Karpas-422 (cell line): ENCODE data around the gene OR2D2. TPM values are rescaled to one million over a fixed set of nuclear protein-coding genes. Genes with fewer than 3 reads are reported as not detected.
"Not testable (repeated sequence)": the region's sequence is repeated elsewhere in the genome, so short reads cannot be mapped to it uniquely, and the experiment has no call there.

ENCODE experiments used
- DNase-seq: peaks from one replicate; pipeline ENCODE4 v3.0.0-alpha.2; 2015
- H2AFZ ChIP-seq: fragments of 200-600 bp; sonication (generic); 2 replicates; pipeline ENCODE4 v1.6.1; 2014; ENCODE audit warnings: antibody characterized with exemption, low read length, mixed read lengths
- H3K27ac ChIP-seq: fragments of 200-600 bp; sonication (generic); 2 replicates; pipeline ENCODE4 v1.5.1; 2014; ENCODE audit warnings: mild to moderate bottlenecking, low read length, moderate library complexity
- H3K27me3 ChIP-seq: fragments of 200-600 bp; sonication (generic); 2 replicates; pipeline ENCODE4 v1.6.1; 2014; ENCODE audit warnings: low read length, mixed read lengths
- H3K36me3 ChIP-seq: fragments of 200-600 bp; sonication (generic); 2 replicates; pipeline ENCODE4 v1.6.1; 2014; ENCODE audit warnings: low read length, mixed read lengths; ENCODE audit not compliant: insufficient read depth
- H3K4me1 ChIP-seq: fragments of 200-600 bp; sonication (generic); 2 replicates; pipeline ENCODE4 v1.6.1; 2014; ENCODE audit warnings: mild to moderate bottlenecking, low read length, mixed read lengths
- H3K4me2 ChIP-seq: fragments of 200-600 bp; sonication (generic); 2 replicates; pipeline ENCODE4 v1.6.1; 2014; ENCODE audit warnings: low read length, low read depth, mild to moderate bottlenecking; ENCODE audit not compliant: poor library complexity, severe bottlenecking
- H3K4me3 ChIP-seq: fragments of 200-600 bp; sonication (generic); 2 replicates; pipeline ENCODE4 v1.5.1; 2014; ENCODE audit warnings: mild to moderate bottlenecking, antibody characterized with exemption, low read length, mixed read lengths
- H3K79me2 ChIP-seq: fragments of 200-600 bp; sonication (generic); 2 replicates; pipeline ENCODE4 v1.6.1; 2014; ENCODE audit warnings: mild to moderate bottlenecking, low read length, mixed read lengths
- H3K9ac ChIP-seq: fragments of 200-600 bp; sonication (generic); 2 replicates; pipeline ENCODE4 v1.6.0; 2014; ENCODE audit warnings: low read length
- H3K9me2 ChIP-seq: fragments of 200-600 bp; sonication (generic), shearing (Covaris generic); replicated peaks from 2 replicates; pipeline ENCODE4 v1.6.0; 2014; ENCODE audit warnings: mild to moderate bottlenecking, low read length, moderate library complexity; ENCODE audit not compliant: insufficient read depth
- H3K9me3 ChIP-seq: fragments of 300-700, 200-600 bp; sonication (generic); 2 replicates; pipeline ENCODE4 v1.6.1; 2014; ENCODE audit warnings: low read length, mixed read lengths
- H4K20me1 ChIP-seq: fragments of 200-600 bp; sonication (generic); 2 replicates; pipeline ENCODE4 v1.6.1; 2014; ENCODE audit warnings: mild to moderate bottlenecking, antibody characterized with exemption, low read length, low read depth; ENCODE audit not compliant: insufficient read depth
- total RNA-seq: library from RNA; depleted of rRNA; stranded (reverse); fragments of >200 nt; shearing (Covaris generic); gene quantifications from 2 replicates; pipeline ENCODE4 v1.2.3, GENCODE V29; 2014; ENCODE audit warnings: low replicate concordance

The OR2D2 gene
- total RNA-seq, 1 experiment from 2014 or later = 0.71 TPM

DNA sequence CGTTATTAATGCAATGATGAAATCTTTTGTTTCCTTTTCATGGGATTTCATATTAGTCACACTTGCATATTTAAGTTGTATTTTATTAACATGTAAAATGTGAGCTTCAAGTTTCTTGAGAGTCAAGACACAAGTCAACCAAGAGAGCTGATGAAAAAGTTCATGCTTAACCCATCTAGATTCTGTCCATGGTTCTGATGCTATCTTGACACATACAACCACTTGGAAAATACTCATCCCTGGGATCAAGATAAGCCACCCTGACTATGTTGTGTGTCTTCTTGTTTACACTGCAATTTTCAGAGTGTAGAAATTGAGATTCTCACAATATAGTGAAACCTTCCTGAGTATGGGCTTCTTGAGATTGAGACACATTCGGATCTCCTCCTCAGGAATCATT is 16.5 kb downstream of the OR2D2 start:
- no peaks in the 10 kb centered on the region; the same call in 1 of the 2 replicates for H3K4me1 ChIP-seq
- H3K9ac ChIP-seq = no peak overlapping the region
- H2AFZ ChIP-seq = no peak overlapping the region
- H3K9me3 ChIP-seq = no peaks in the 10 kb centered on the region
- H3K4me3 ChIP-seq = no peak overlapping the region
- no peak overlapping the region for H3K4me2 ChIP-seq
- H3K27me3 ChIP-seq = no peaks in the 10 kb centered on the region
- H3K27ac ChIP-seq = no peak overlapping the region
- no peaks in the 10 kb centered on the region for H3K36me3 ChIP-seq
- no peaks in the 10 kb centered on the region for H3K9me2 ChIP-seq
- no peak for DNase-seq
- no peaks in the 10 kb centered on the region for H4K20me1 ChIP-seq
- no peaks in the 10 kb centered on the region for H3K79me2 ChIP-seq

DNA sequence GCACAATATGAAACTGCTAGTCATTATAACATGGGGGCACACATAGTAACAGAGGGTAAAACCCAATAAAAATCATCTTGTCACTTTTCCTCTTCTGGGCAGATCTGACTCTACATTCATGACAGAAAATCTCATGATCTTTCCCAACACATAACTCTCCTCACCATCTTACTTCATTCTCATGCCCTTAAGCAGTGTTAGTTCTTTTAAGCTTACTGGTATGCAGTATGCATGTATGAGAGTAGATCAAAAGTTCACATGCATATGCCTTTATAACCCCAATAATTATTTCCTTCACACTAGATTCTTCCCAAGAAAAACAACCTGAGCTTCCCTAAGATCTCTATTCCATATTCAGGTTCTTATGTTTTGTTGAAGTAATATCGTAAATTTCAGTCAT is 21.0 kb downstream of the OR2D2 start:
- no peaks in the 10 kb centered on the region; the same call in 1 of the 2 replicates for H3K4me1 ChIP-seq
- H3K79me2 ChIP-seq = no peaks in the 10 kb centered on the region
- no peaks in the 10 kb centered on the region for H3K27me3 ChIP-seq
- H3K9me3 ChIP-seq = no peaks in the 10 kb centered on the region
- no peaks in the 10 kb centered on the region for H4K20me1 ChIP-seq
- H3K4me3 ChIP-seq = no peak overlapping the region
- DNase-seq = no peak
- H2AFZ ChIP-seq = no peak overlapping the region
- no peaks in the 10 kb centered on the region for H3K36me3 ChIP-seq
- H3K27ac ChIP-seq = no peak overlapping the region
- H3K4me2 ChIP-seq = no peak overlapping the region
- no peaks in the 10 kb centered on the region for H3K9me2 ChIP-seq
- no peak overlapping the region for H3K9ac ChIP-seq

DNA sequence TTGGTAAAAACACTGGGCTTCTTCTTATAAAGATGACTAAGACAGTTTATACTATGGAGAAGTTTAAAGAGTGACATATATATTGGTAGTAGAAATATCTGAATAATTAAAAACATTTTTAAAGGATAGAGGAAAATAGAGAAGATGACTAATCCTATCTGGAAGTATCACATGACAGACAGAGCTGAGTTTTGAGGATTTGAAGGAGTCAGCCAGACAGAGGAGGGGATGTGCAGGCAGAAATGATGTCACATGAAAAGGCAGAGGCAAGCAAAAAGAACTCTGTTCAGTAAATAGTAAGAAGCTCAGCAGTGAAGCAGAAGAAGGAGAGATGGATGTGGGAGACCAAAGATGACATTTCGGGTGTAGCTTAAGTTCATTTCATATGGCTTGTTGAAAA is 27.9 kb downstream of the OR2D2 start:
- no peaks in the 10 kb centered on the region for H4K20me1 ChIP-seq
- H3K9ac ChIP-seq = no peak overlapping the region
- no peak overlapping the region for H3K4me2 ChIP-seq
- H3K4me1 ChIP-seq = no peaks in the 10 kb centered on the region
- H3K27ac ChIP-seq = no peak overlapping the region
- no peaks in the 10 kb centered on the region for H3K36me3 ChIP-seq
- H2AFZ ChIP-seq = no peak overlapping the region
- DNase-seq = no peak
- H3K79me2 ChIP-seq = no peaks in the 10 kb centered on the region
- H3K4me3 ChIP-seq = no peak overlapping the region
- H3K9me3 ChIP-seq = no peaks in the 10 kb centered on the region
- no peaks in the 10 kb centered on the region for H3K27me3 ChIP-seq
- no peaks in the 10 kb centered on the region for H3K9me2 ChIP-seq

DNA sequence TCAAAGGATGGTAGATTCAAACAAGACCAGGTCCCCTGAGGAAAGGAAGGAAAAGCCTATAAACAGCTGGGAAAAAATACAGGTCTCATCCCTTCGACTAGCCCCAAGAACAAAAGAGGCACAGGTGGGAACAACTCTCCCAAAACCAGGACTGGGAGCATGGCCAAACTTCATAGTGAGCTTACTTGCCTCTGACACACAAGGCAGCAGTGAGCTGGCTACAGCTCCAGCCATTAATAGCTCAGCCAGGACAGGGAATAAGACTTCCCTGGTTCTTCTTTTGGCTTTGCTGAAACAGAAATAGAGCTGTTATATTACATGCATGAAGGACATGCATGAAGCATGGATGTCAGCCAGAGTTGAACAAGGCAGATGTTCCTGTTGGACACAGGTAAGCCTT is 29.3 kb downstream of the OR2D2 start, which contains the start of gene OR10A2:
Gene OR10A2 (plus strand): TSS at position 97 of the 400 bp plus-strand sequence. CDS start 6,698 bp downstream, outside the sequence.
- H3K27me3 ChIP-seq = no peaks in the 10 kb centered on the region
- no peak within 1 kb of the TSS for H3K9ac ChIP-seq
- no peaks in the 10 kb centered on the region for H3K36me3 ChIP-seq
- no peaks in the 10 kb centered on the region for H3K79me2 ChIP-seq
- DNase-seq = no peak
- no peaks in the 10 kb centered on the region for H4K20me1 ChIP-seq
- no peak within 1 kb of the TSS for H3K4me3 ChIP-seq
- no peak within 1 kb of the TSS for H3K4me2 ChIP-seq
- H3K4me1 ChIP-seq = no peaks in the 10 kb centered on the region
- H2AFZ ChIP-seq = no peak within 1 kb of the TSS
- H3K27ac ChIP-seq = no peak within 1 kb of the TSS
- no peaks in the 10 kb centered on the region for H3K9me2 ChIP-seq
- no peaks in the 10 kb centered on the region for H3K9me3 ChIP-seq

GRCh38 chr11:6856871-6857270 is 35.4 kb downstream of the OR2D2 start:
- Histone ChIP-seq H2AFZ (no peak overlapping the region), H3K4me1 (no peaks in the 10 kb centered on the region), H3K36me3 (no peaks in the 10 kb centered on the region), H3K4me3 (no peak overlapping the region), H3K4me2 (no peak overlapping the region), H3K79me2 (no peaks in the 10 kb centered on the region), H4K20me1 (no peaks in the 10 kb centered on the region), H3K9me3 (no peaks in the 10 kb centered on the region), H3K27me3 (no peaks in the 10 kb centered on the region), H3K9ac (no peak overlapping the region), H3K27ac (no peak overlapping the region), H3K9me2 (no peaks in the 10 kb centered on the region)
- no peak for DNase-seq

GRCh38 chr11:6855971-6856541 is 36.2 kb downstream of the OR2D2 start:
- no peak overlapping the region for H3K4me2 ChIP-seq
- no peaks in the 10 kb centered on the region for H3K79me2 ChIP-seq
- H2AFZ ChIP-seq = no peak overlapping the region
- H3K4me1 ChIP-seq = no peaks in the 10 kb centered on the region
- no peaks in the 10 kb centered on the region for H3K9me2 ChIP-seq
- no peaks in the 10 kb centered on the region for H4K20me1 ChIP-seq
- no peak overlapping the region for H3K9ac ChIP-seq
- H3K9me3 ChIP-seq = no peaks in the 10 kb centered on the region
- no peaks in the 10 kb centered on the region for H3K36me3 ChIP-seq
- no peak overlapping the region for H3K4me3 ChIP-seq
- no peak for DNase-seq
- H3K27ac ChIP-seq = no peak overlapping the region
- no peaks in the 10 kb centered on the region for H3K27me3 ChIP-seq

DNA sequence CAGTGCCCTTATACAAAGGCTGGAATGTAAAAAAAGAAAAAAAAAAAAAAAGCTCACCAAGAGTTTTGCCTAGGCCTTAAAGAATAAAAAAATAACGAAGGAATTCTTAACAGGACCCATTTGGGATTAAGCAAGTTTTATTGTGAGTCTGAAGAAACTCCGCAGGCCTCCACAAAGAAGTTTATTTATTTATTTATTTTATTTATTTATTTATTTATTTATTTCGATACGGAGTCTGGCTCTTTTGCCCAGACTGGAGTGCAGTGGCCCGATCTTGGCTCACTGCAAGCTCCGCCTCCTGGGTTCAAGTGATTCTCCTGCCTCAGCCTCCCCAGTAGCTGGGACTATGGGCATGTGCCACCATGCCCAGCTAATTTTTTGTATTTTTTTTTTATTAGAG is 37.5 kb downstream of the OR2D2 start:
- not testable (repeated sequence) for H3K4me1 ChIP-seq, H3K4me3 ChIP-seq, DNase-seq, H3K27ac ChIP-seq, H3K9me2 ChIP-seq, H2AFZ ChIP-seq, H3K27me3 ChIP-seq, H3K9ac ChIP-seq, H4K20me1 ChIP-seq, H3K9me3 ChIP-seq, H3K36me3 ChIP-seq, H3K4me2 ChIP-seq, H3K79me2 ChIP-seq

DNA sequence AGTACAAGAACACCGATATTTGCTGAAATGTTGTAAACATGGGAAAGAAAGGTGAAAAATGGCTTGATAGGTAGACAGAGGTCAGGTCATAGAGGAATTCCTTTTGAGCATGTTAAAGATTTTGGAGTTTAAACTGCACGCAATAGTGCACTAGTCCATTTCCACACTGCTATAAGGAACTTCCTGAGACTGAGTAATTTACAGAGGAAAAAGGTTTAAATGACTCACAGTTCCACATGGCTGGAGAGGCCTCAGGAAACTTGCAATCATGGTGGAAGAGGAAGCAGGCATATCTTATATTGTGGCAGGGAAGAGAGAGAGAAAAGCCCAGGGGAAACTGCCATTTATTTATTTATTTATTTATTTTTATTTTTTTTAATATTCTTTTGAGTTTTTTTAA is 41.8 kb downstream of the OR2D2 start:
- Histone ChIP-seq H3K4me3 (no peak overlapping the region), H3K36me3 (no peaks in the 10 kb centered on the region), H4K20me1 (no peaks in the 10 kb centered on the region), H3K27me3 (no peaks in the 10 kb centered on the region), H3K4me1 (no peaks in the 10 kb centered on the region), H2AFZ (no peak overlapping the region), H3K9me3 (no peaks in the 10 kb centered on the region), H3K79me2 (no peaks in the 10 kb centered on the region), H3K4me2 (no peak overlapping the region), H3K9me2 (no peaks in the 10 kb centered on the region), H3K27ac (no peak overlapping the region), H3K9ac (no peak overlapping the region)
- no peak for DNase-seq

DNA sequence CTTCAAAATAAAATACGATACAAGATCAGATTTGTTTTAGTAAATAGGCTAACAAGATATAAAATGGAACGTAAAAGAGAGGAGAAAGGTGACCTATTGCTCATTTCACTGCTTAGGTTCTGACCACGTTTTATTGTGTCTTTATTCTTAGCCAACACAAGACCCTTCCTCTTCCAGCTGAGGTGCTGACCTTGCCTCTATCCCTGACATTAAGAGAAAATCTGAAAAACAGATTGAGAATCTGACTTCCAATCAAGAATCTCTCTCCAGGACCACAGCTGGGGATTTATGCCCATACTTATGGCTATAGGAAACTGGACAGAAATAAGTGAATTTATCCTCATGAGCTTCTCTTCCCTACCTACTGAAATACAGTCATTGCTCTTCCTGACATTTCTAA is 46.9 kb downstream of the OR2D2 start, which contains the start of gene OR10A5:
Gene OR10A5 (plus strand): TSS at position 301 of the 400 bp plus-strand sequence. CDS start 0 bp downstream, at position 301.
- H2AFZ ChIP-seq = no peak within 1 kb of the TSS
- no peaks in the 10 kb centered on the region for H3K9me3 ChIP-seq
- no peak within 1 kb of the TSS for H3K4me2 ChIP-seq
- no peaks in the 10 kb centered on the region for H3K4me1 ChIP-seq
- no peaks in the 10 kb centered on the region for H4K20me1 ChIP-seq
- H3K27ac ChIP-seq = no peak within 1 kb of the TSS
- no peak for DNase-seq
- H3K27me3 ChIP-seq = no peaks in the 10 kb centered on the region
- no peak within 1 kb of the TSS for H3K4me3 ChIP-seq
- H3K36me3 ChIP-seq = no peaks in the 10 kb centered on the region
- no peak within 1 kb of the TSS for H3K9ac ChIP-seq
- H3K79me2 ChIP-seq = no peaks in the 10 kb centered on the region
- no peaks in the 10 kb centered on the region for H3K9me2 ChIP-seq
